HCT116 (cell line): ENCODE data around the gene ABHD2. TPM values are rescaled to one million over a fixed set of nuclear protein-coding genes. Genes with fewer than 3 reads are reported as not detected.

Experiments used
- ATAC-seq: fragments of 200-7000 bp; cut with Tn5 transposase; 2 replicates; pipeline ENCODE4 v1.9.1; 2020; ENCODE audit warnings: mild to moderate bottlenecking, moderate library complexity
- BruUV-seq: library from RNA; stranded (reverse); fragments of 400-500 nt; replicated peaks from 2 replicates; lab custom pipeline; 2021; lab: Mats Ljungman, UMichigan
- CTCF ChIA-PET: fragments of 300-600 bp; sonication (Branson Sonifier 250); formaldehyde crosslinking; loops from one replicate; lab custom pipeline; 2021; ENCODE audit warnings: antibody characterized with exemption; lab: Charles Lee
- POLR2A ChIA-PET: fragments of 300-600, 350-600 bp; sonication (Branson Sonifier 250); formaldehyde crosslinking; loops from one replicate; lab custom pipeline; 2021; ENCODE audit warnings: antibody characterized with exemption; lab: Charles Lee
- RAD21 ChIA-PET, 2 experiments: fragments of 300-600 bp; sonication (Branson Sonifier 250); formaldehyde crosslinking; loops; one replicate each; lab custom pipeline; 2023; ENCODE audit warnings: low total read pairs in 2 of 2; ENCODE audit not compliant: uncharacterized antibody in 2 of 2, unreplicated experiment in 2 of 2, low non-redundant PET in 1 of 2; lab: Charles Lee
- DNase-seq: peaks from one replicate; pipeline ENCODE4 v3.0.0-alpha.2; 2010; ENCODE audit warnings: low read depth, low spot score
- H2AFZ ChIP-seq: fragments of 200-600 bp; shearing (Covaris generic), sonication (generic); 2 replicates; pipeline ENCODE4 v1.6.1; 2017; ENCODE audit warnings: low read depth, mixed run types, mixed read lengths, antibody characterized with exemption, low read length; ENCODE audit not compliant: poor library complexity, severe bottlenecking
- H3K27ac ChIP-seq: 2 replicates; pipeline ENCODE4 v1.5.1; 2012; ENCODE audit warnings: low read depth, low read length
- H3K27me3 ChIP-seq: fragments of 200-600 bp; sonication (generic); 2 replicates; pipeline ENCODE4 v1.6.1; 2016; ENCODE audit warnings: mixed run types, low read length, mixed read lengths; ENCODE audit not compliant: insufficient read depth
- H3K36me3 ChIP-seq, 2 experiments: fragments of 200-500 bp in 1 of 2; fragments of 200-600 bp in 1 of 2; sonication (Bioruptor generic) in 1 of 2; sonication (generic) in 1 of 2; 2 replicates each; pipeline versions ENCODE4 v1.5.1 to v1.6.1; 2014 to 2016; ENCODE audit warnings: low read length in 2 of 2, inconsistent platforms in 1 of 2, mixed read lengths in 1 of 2, mixed run types in 1 of 2; ENCODE audit not compliant: insufficient read depth in 2 of 2, control insufficient read depth in 1 of 2
- H3K4me1 ChIP-seq, 2 experiments: fragments of 200-600 bp in 1 of 2; sonication (generic) in 1 of 2; 2 replicates each; pipeline versions ENCODE4 v1.5.1 to v1.6.1; 2012 to 2017; ENCODE audit warnings: low read length in 2 of 2, inconsistent platforms in 1 of 2, mild to moderate bottlenecking in 1 of 2, mixed read lengths in 1 of 2, mixed run types in 1 of 2, moderate library complexity in 1 of 2; ENCODE audit not compliant: insufficient read depth in 2 of 2, control insufficient read depth in 1 of 2
- H3K4me2 ChIP-seq: fragments of 200-600 bp; sonication (generic); 2 replicates; pipeline ENCODE4 v1.6.1; 2017; ENCODE audit warnings: mixed run types, low read length, mixed read lengths
- H3K4me3 ChIP-seq, 2 experiments: fragments of 200-600 bp in 1 of 2; sonication (generic) in 1 of 2; replicated peaks in 1 of 2; 2 replicates each; pipeline ENCODE4 v1.5.1; 2011 to 2016; ENCODE audit warnings: low read length in 2 of 2, control low read depth in 1 of 2, low read depth in 1 of 2, mild to moderate bottlenecking in 1 of 2, mixed read lengths in 1 of 2, mixed run types in 1 of 2
- H3K79me2 ChIP-seq: fragments of 200-600 bp; sonication (generic); 2 replicates; pipeline ENCODE4 v1.6.1; 2017; ENCODE audit warnings: mild to moderate bottlenecking, mixed run types, low read length, moderate library complexity, mixed read lengths; ENCODE audit not compliant: insufficient read depth
- H3K9ac ChIP-seq: fragments of 200-600 bp; sonication (generic); 2 replicates; pipeline ENCODE4 v1.6.1; 2016; ENCODE audit warnings: low read length, mixed read lengths
- H3K9me2 ChIP-seq: fragments of 200-600 bp; sonication (generic), shearing (Covaris generic); 2 replicates; pipeline ENCODE4 v1.6.1; 2017; ENCODE audit warnings: mixed run types, mild to moderate bottlenecking, moderate library complexity; ENCODE audit not compliant: insufficient read depth
- H3K9me3 ChIP-seq, 2 experiments: fragments of 200-500 bp in 1 of 2; fragments of 200-600 bp in 1 of 2; sonication (Bioruptor generic) in 1 of 2; sonication (generic) in 1 of 2; 2 replicates each; pipeline ENCODE4 v1.6.1; 2014 to 2017; ENCODE audit warnings: low read length in 2 of 2, mixed read lengths in 2 of 2, inconsistent platforms in 1 of 2, low read depth in 1 of 2, mild to moderate bottlenecking in 1 of 2, mixed run types in 1 of 2, moderate library complexity in 1 of 2; ENCODE audit not compliant: control insufficient read depth in 1 of 2, insufficient read depth in 1 of 2
- H4K20me1 ChIP-seq: fragments of 200-600 bp; sonication (generic), shearing (Covaris generic); 2 replicates; pipeline ENCODE4 v1.6.1; 2017; ENCODE audit warnings: mixed run types, mild to moderate bottlenecking, moderate library complexity; ENCODE audit not compliant: insufficient read depth
- CBX3 ChIP-seq: IDR thresholded peaks from 2 replicates; pipeline ENCODE4 v1.6.1; 2012; ENCODE audit warnings: low read depth
- CEBPB ChIP-seq: IDR thresholded peaks from 2 replicates; pipeline ENCODE4 v1.6.1; 2012; ENCODE audit warnings: low read depth
- EGR1 ChIP-seq: IDR thresholded peaks from 2 replicates; pipeline ENCODE4 v1.6.1; 2012; ENCODE audit warnings: low read depth
- EZH2phosphoT487 ChIP-seq: fragments of 200-600 bp; IDR thresholded peaks from 2 replicates; pipeline ENCODE4 v1.6.1; 2018; ENCODE audit warnings: antibody characterized with exemption, borderline replicate concordance
- FOSL1 ChIP-seq: IDR thresholded peaks from 2 replicates; pipeline ENCODE4 v1.6.1; 2012; ENCODE audit warnings: low read depth
- POLR2AphosphoS5 ChIP-seq: IDR thresholded peaks from 2 replicates; pipeline ENCODE4 v1.6.1; 2011; ENCODE audit warnings: mild to moderate bottlenecking, low read depth, low read length, moderate library complexity
- RAD21 ChIP-seq: IDR thresholded peaks from 2 replicates; pipeline ENCODE4 v1.6.1; 2012; ENCODE audit warnings: low read depth, mild to moderate bottlenecking
- SIN3A ChIP-seq: IDR thresholded peaks from 2 replicates; pipeline ENCODE4 v1.6.1; 2012; ENCODE audit warnings: low read depth
- SRF ChIP-seq: IDR thresholded peaks from 2 replicates; pipeline ENCODE4 v1.6.1; 2012; ENCODE audit warnings: low read depth
- ZFX ChIP-seq: fragments of 450-650 bp; IDR thresholded peaks from 2 replicates; pipeline ENCODE4 v1.6.1; 2017
- ZNF274 ChIP-seq: fragments of 200-500 bp; sonication (Bioruptor generic); IDR thresholded peaks from 2 replicates; pipeline ENCODE4 v1.6.1; 2014; ENCODE audit warnings: mild to moderate bottlenecking, low read depth, low read length, inconsistent platforms
- intact Hi-C: fragments of 100-400 bp; cut with micrococcal nuclease; formaldehyde crosslinking; loops from 2 replicates; pipeline ENCODE4 v1.10.0; 2022
- total RNA-seq: library from RNA; stranded (reverse); gene quantifications from one replicate; pipeline ENCODE4 v1.2.1, GENCODE V29; 2021; ENCODE audit not compliant: unreplicated experiment
- TF ChIP-seq, protein P1 (sequence below): IDR thresholded peaks from 2 replicates; pipeline ENCODE4 v1.6.1; 2011; ENCODE audit warnings: mild to moderate bottlenecking, low read length, moderate library complexity; ENCODE audit not compliant: insufficient replicate concordance; ENCODE audit errors: extremely low read depth
- TF ChIP-seq, protein P2 (sequence below): IDR thresholded peaks from 2 replicates; pipeline ENCODE4 v1.6.1; 2012; ENCODE audit warnings: low read depth
- TF ChIP-seq, protein P3 (sequence below): IDR thresholded peaks from 2 replicates; pipeline ENCODE4 v1.6.1; 2012
- TF ChIP-seq, protein P4 (sequence below): IDR thresholded peaks from 2 replicates; pipeline ENCODE4 v1.6.1; 2012

Gene ABHD2
- total RNA-seq, 1 experiment from 2014 or later = 40.8 TPM

DNA sequence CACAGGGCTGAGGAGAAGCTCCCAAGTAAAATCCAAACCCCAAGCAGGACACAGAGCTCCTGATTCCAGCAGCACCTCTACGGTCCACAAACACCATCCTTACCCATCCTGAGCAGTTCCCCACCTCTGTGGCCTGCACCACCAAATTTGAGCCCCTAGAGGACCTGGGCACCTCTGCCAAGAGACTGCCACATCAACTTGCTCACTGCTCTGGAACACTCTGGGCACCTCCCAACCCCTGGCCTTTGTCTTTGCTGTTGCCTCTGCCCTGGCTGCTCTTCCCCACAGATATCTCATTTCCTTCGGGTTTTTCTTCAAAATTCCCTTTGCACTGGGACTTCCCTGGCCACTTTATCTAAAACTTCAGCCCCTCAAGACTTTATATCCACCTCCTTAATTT lies 127.4 kb downstream of the ABHD2 start:
- H3K27ac ChIP-seq = no peak overlapping the region
- peak; percentile 47; the same call in 1 of the 2 replicates for ATAC-seq
- intact Hi-C loops = no loop called here

More for the DNA sequence above, 127.4 kb downstream of the ABHD2 start:
- BruUV-seq = no TSS peak
- Histone ChIP-seq H3K9me2 (no peaks in the 10 kb centered on the region), H3K9ac (no peak overlapping the region), H3K27me3 (no peaks in the 10 kb centered on the region), H3K79me2 (no peaks in the 10 kb centered on the region), H4K20me1 (no peaks in the 10 kb centered on the region), H3K4me2 (no peak overlapping the region), H3K36me3 (no peaks in the 10 kb centered on the region), H2AFZ (no peak overlapping the region), H3K9me3 (no peaks in the 10 kb centered on the region), H3K4me3 (no peak overlapping the region), H3K4me1 (no peaks in the 10 kb centered on the region)
- no peak for DNase-seq
- ChIA-PET POLR2A (no interaction called here), RAD21 (no interaction called here), CTCF (interaction anchor here (1.8 kb wide), 1 partner anchor 9 kb away, joined by 11 read pairs; no protein-coding TSS in a partner anchor)
- TF ChIP-seq POLR2AphosphoS5 (no peak), SIN3A (no peak), FOSL1 (no peak), EGR1 (no peak), CBX3 (no peak), ZFX (no peak), EZH2phosphoT487 (no peak), ZNF274 (no peak), RAD21 (no peak), SRF (no peak), CEBPB (no peak)
- TF ChIP-seq, protein P1, sequence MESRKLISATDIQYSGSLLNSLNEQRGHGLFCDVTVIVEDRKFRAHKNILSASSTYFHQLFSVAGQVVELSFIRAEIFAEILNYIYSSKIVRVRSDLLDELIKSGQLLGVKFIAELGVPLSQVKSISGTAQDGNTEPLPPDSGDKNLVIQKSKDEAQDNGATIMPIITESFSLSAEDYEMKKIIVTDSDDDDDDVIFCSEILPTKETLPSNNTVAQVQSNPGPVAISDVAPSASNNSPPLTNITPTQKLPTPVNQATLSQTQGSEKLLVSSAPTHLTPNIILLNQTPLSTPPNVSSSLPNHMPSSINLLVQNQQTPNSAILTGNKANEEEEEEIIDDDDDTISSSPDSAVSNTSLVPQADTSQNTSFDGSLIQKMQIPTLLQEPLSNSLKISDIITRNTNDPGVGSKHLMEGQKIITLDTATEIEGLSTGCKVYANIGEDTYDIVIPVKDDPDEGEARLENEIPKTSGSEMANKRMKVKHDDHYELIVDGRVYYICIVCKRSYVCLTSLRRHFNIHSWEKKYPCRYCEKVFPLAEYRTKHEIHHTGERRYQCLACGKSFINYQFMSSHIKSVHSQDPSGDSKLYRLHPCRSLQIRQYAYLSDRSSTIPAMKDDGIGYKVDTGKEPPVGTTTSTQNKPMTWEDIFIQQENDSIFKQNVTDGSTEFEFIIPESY = no peak
- TF ChIP-seq, protein P2, sequence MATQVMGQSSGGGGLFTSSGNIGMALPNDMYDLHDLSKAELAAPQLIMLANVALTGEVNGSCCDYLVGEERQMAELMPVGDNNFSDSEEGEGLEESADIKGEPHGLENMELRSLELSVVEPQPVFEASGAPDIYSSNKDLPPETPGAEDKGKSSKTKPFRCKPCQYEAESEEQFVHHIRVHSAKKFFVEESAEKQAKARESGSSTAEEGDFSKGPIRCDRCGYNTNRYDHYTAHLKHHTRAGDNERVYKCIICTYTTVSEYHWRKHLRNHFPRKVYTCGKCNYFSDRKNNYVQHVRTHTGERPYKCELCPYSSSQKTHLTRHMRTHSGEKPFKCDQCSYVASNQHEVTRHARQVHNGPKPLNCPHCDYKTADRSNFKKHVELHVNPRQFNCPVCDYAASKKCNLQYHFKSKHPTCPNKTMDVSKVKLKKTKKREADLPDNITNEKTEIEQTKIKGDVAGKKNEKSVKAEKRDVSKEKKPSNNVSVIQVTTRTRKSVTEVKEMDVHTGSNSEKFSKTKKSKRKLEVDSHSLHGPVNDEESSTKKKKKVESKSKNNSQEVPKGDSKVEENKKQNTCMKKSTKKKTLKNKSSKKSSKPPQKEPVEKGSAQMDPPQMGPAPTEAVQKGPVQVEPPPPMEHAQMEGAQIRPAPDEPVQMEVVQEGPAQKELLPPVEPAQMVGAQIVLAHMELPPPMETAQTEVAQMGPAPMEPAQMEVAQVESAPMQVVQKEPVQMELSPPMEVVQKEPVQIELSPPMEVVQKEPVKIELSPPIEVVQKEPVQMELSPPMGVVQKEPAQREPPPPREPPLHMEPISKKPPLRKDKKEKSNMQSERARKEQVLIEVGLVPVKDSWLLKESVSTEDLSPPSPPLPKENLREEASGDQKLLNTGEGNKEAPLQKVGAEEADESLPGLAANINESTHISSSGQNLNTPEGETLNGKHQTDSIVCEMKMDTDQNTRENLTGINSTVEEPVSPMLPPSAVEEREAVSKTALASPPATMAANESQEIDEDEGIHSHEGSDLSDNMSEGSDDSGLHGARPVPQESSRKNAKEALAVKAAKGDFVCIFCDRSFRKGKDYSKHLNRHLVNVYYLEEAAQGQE = no peak
- TF ChIP-seq, protein P3, sequence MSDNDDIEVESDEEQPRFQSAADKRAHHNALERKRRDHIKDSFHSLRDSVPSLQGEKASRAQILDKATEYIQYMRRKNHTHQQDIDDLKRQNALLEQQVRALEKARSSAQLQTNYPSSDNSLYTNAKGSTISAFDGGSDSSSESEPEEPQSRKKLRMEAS = no peak
- TF ChIP-seq, protein P4, sequence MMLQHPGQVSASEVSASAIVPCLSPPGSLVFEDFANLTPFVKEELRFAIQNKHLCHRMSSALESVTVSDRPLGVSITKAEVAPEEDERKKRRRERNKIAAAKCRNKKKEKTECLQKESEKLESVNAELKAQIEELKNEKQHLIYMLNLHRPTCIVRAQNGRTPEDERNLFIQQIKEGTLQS = no peak
